Hepatocyte (in vitro differentiated cells): Measurements from ENCODE around the gene KIF6. TPM values are rescaled to one million over a fixed set of nuclear protein-coding genes. Genes with fewer than 3 reads are reported as not detected.

ENCODE experiments used
- DNase-seq: peaks from one replicate; pipeline ENCODE4 v3.0.0-alpha.2; 2016; ENCODE audit warnings: low spot score
- H2AFZ ChIP-seq: fragments of 200-600 bp; sonication (generic); 2 replicates; pipeline ENCODE4 v1.6.0; 2016; ENCODE audit warnings: antibody characterized with exemption, mild to moderate bottlenecking
- H3K27ac ChIP-seq: fragments of 200-600 bp; sonication (generic); 2 replicates; pipeline ENCODE4 v1.5.1; 2016; ENCODE audit warnings: mild to moderate bottlenecking
- H3K27me3 ChIP-seq: fragments of 200-600 bp; sonication (generic); 2 replicates; pipeline ENCODE4 v1.6.1; 2016
- H3K36me3 ChIP-seq: fragments of 200-600 bp; sonication (generic); replicated peaks from 2 replicates; pipeline ENCODE4 v1.5.1; 2016; ENCODE audit warnings: low read depth; ENCODE audit not compliant: insufficient read depth
- H3K4me1 ChIP-seq: fragments of 200-600 bp; sonication (generic); 2 replicates; pipeline ENCODE4 v1.5.1; 2016; ENCODE audit warnings: mild to moderate bottlenecking, moderate library complexity; ENCODE audit not compliant: insufficient read depth
- H3K4me2 ChIP-seq: fragments of 200-600 bp; sonication (generic); 2 replicates; pipeline ENCODE4 v1.6.0; 2016
- H3K4me3 ChIP-seq: fragments of 200-600 bp; sonication (generic); 2 replicates; pipeline ENCODE4 v1.5.1; 2016; ENCODE audit warnings: mild to moderate bottlenecking
- H3K79me2 ChIP-seq: fragments of 200-600 bp; sonication (generic); 2 replicates; pipeline ENCODE4 v1.6.0; 2017; ENCODE audit warnings: mild to moderate bottlenecking
- H3K9me2 ChIP-seq: fragments of 200-600 bp; sonication (generic); replicated peaks from 2 replicates; pipeline ENCODE4 v1.6.0; 2017; ENCODE audit warnings: mild to moderate bottlenecking; ENCODE audit not compliant: insufficient read depth
- H3K9me3 ChIP-seq: fragments of 200-600 bp; sonication (generic); 2 replicates; pipeline ENCODE4 v1.5.1; 2016; ENCODE audit warnings: low read depth, mild to moderate bottlenecking
- H4K20me1 ChIP-seq: fragments of 200-600 bp; sonication (generic); 2 replicates; pipeline ENCODE4 v1.6.0; 2016; ENCODE audit warnings: mild to moderate bottlenecking; ENCODE audit not compliant: insufficient read depth, poor library complexity, severe bottlenecking
- EZH2 ChIP-seq: fragments of 200-600 bp; sonication (generic); IDR thresholded peaks from 2 replicates; pipeline ENCODE4 v1.6.1; 2016; ENCODE audit warnings: antibody characterized with exemption, mild to moderate bottlenecking, borderline replicate concordance
- EZH2phosphoT487 ChIP-seq: fragments of 200-600 bp; sonication (generic); IDR thresholded peaks from one replicate; pipeline ENCODE4 v1.6.1; 2018; ENCODE audit warnings: antibody characterized with exemption, mild to moderate bottlenecking, low read depth, moderate library complexity; ENCODE audit not compliant: unreplicated experiment, severe bottlenecking
- WGBS: methylation state at CpG from one replicate; pipeline ENCODE4 v1.1.6; 2016; ENCODE audit warnings: low lambda C conversion rate; ENCODE audit errors: missing lambda C conversion rate; 5-methylcytosine and 5-hydroxymethylcytosine counted together
- polyA plus RNA-seq: library from polyadenylated mRNA; unstranded; fragments of >200 nt; fragmentation: Nextera tagmentation; extraction: Ambion mirVana; gene quantifications from 2 replicates; pipeline ENCODE4 v1.2.1, GENCODE V29; 2016
- total RNA-seq: library from RNA; depleted of rRNA; stranded (reverse); fragments of >200 nt; gene quantifications from 2 replicates; pipeline ENCODE4 v1.2.3, GENCODE V29; 2014
- TF ChIP-seq, protein P1 (sequence below): fragments of 200-600 bp; sonication (generic); IDR thresholded peaks from 2 replicates; pipeline ENCODE4 v1.5.1; 2016; ENCODE audit warnings: antibody characterized with exemption, mild to moderate bottlenecking; ENCODE audit not compliant: poor library complexity

Gene KIF6
- total and polyA plus RNA-seq, 2 experiments from 2014 or later = 0.87 to 2.3 TPM

DNA sequence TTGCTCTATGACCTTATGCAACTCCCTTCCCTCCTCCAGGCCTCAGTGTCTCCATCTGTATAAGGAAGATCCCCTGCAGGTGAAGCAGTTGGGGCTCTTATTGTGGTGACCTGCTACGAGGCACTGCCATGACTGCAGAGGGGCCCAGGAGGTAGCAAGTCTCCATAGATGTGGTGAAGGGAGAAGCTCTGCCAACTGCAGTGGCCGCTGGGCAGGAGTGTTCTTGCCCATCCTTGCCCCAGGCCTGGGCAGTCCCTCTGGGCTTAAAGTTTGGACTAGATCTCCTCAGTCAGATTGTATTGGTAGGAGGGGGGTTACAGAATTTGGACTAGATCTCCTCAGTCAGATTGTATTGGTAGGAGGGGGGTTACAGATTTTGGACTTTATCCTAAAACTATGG lies 423.2 kb downstream of the KIF6 start:
- no peaks in the 10 kb centered on the region for H3K27me3 ChIP-seq
- WGBS = 98% methylated on average over 2 of the region's 2 CpGs
- no peak overlapping the region for H3K27ac ChIP-seq
- no peaks in the 10 kb centered on the region for H3K9me3 ChIP-seq
- H3K79me2 ChIP-seq = no peaks in the 10 kb centered on the region
- H4K20me1 ChIP-seq = no peaks in the 10 kb centered on the region
- no peaks in the 10 kb centered on the region for H3K4me1 ChIP-seq
- no peak overlapping the region for H3K4me3 ChIP-seq
- H2AFZ ChIP-seq = no peak overlapping the region
- DNase-seq = no peak
- TF ChIP-seq EZH2phosphoT487 (no peak), EZH2 (no peak)
- TF ChIP-seq, protein P1, sequence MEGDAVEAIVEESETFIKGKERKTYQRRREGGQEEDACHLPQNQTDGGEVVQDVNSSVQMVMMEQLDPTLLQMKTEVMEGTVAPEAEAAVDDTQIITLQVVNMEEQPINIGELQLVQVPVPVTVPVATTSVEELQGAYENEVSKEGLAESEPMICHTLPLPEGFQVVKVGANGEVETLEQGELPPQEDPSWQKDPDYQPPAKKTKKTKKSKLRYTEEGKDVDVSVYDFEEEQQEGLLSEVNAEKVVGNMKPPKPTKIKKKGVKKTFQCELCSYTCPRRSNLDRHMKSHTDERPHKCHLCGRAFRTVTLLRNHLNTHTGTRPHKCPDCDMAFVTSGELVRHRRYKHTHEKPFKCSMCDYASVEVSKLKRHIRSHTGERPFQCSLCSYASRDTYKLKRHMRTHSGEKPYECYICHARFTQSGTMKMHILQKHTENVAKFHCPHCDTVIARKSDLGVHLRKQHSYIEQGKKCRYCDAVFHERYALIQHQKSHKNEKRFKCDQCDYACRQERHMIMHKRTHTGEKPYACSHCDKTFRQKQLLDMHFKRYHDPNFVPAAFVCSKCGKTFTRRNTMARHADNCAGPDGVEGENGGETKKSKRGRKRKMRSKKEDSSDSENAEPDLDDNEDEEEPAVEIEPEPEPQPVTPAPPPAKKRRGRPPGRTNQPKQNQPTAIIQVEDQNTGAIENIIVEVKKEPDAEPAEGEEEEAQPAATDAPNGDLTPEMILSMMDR = no peak
- H3K36me3 ChIP-seq = no peaks in the 10 kb centered on the region
- no peaks in the 10 kb centered on the region for H3K9me2 ChIP-seq
- H3K4me2 ChIP-seq = no peak overlapping the region

GRCh38 chr6:39301606-39302005 lies 423.6 kb downstream of the KIF6 start:
- DNase-seq = no peak
- Histone ChIP-seq H3K27ac (no peak overlapping the region), H3K27me3 (no peaks in the 10 kb centered on the region), H4K20me1 (no peaks in the 10 kb centered on the region), H3K36me3 (no peaks in the 10 kb centered on the region), H3K9me3 (no peaks in the 10 kb centered on the region), H3K4me3 (no peak overlapping the region), H3K79me2 (no peaks in the 10 kb centered on the region), H3K4me1 (no peaks in the 10 kb centered on the region), H3K4me2 (no peak overlapping the region), H2AFZ (no peak overlapping the region), H3K9me2 (no peaks in the 10 kb centered on the region)
- 72% methylated on average over 7 of the region's 7 CpGs for WGBS
- no peak for TF ChIP-seq EZH2phosphoT487
- TF ChIP-seq, protein P1 = peak; percentile 13

DNA sequence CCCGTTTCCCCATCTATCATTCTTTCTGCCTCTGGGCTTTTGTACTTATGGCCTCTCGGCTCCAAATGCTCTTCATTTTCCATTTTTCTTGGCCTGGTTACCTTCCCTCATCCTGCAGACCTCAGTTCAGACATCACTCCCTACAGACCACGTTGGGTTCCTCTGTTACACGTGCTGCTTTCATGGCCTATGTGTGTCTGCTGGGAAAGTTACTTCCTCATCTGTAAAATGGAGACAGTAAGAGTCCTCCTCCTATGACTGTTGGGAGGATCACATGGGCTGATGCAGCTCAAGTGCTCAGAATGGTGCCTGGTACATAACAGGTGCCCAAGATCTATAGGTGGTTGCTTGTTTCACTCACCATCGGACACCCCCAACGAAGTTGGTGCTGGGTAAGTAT lies 424.5 kb downstream of the KIF6 start:
- H3K27me3 ChIP-seq = no peaks in the 10 kb centered on the region
- H2AFZ ChIP-seq = no peak overlapping the region
- H4K20me1 ChIP-seq = no peaks in the 10 kb centered on the region
- TF ChIP-seq, protein P1 = no peak
- TF ChIP-seq EZH2 (no peak), EZH2phosphoT487 (no peak)
- no peaks in the 10 kb centered on the region for H3K9me3 ChIP-seq
- no peaks in the 10 kb centered on the region for H3K9me2 ChIP-seq
- H3K4me1 ChIP-seq = no peaks in the 10 kb centered on the region
- H3K36me3 ChIP-seq = no peaks in the 10 kb centered on the region
- no peak overlapping the region for H3K4me2 ChIP-seq
- no peaks in the 10 kb centered on the region for H3K79me2 ChIP-seq
- no peak overlapping the region for H3K27ac ChIP-seq
- DNase-seq = no peak
- WGBS = 92% methylated on average over 6 of the region's 6 CpGs
- no peak overlapping the region for H3K4me3 ChIP-seq

- H3K4me2 ChIP-seq = no peak overlapping the region
- no peak overlapping the region for H3K4me3 ChIP-seq
- WGBS = 65% methylated on average over 10 of the region's 10 CpGs
- DNase-seq = peak; percentile 53
- no peak overlapping the region for H3K27ac ChIP-seq
- H3K79me2 ChIP-seq = no peaks in the 10 kb centered on the region
- no peak overlapping the region for H2AFZ ChIP-seq
- TF ChIP-seq, protein P1 = no peak
- TF ChIP-seq EZH2phosphoT487 (no peak), EZH2 (no peak)
- H3K9me2 ChIP-seq = no peaks in the 10 kb centered on the region
- H3K4me1 ChIP-seq = no peaks in the 10 kb centered on the region
- H3K36me3 ChIP-seq = no peaks in the 10 kb centered on the region
- H3K9me3 ChIP-seq = no peaks in the 10 kb centered on the region
- H4K20me1 ChIP-seq = no peaks in the 10 kb centered on the region
- peaks cover 2% of the 10 kb centered on the region for H3K27me3 ChIP-seq
These were observed 427.1 kb downstream of the KIF6 start for GRCh38 chr6:39298061-39298460.
